Stomach (tissue), 4 donors: ENCODE data around the gene SLC12A3.

Experiments
- EP300 ChIP-seq: sonication (generic); formaldehyde crosslinking; IDR thresholded peaks from one replicate; pipeline ENCODE4 v1.6.1; 2017; ENCODE audit warnings: antibody characterized with exemption
- POLR2A ChIP-seq, 4 donors: fragments of 450-650 bp; IDR thresholded peaks; one replicate each; pipeline ENCODE4 v1.6.1; 2016; ENCODE audit warnings: antibody characterized with exemption in 4 of 4, control low read depth in 2 of 4, mild to moderate bottlenecking in 1 of 4, moderate library complexity in 1 of 4
- POLR2AphosphoS5 ChIP-seq, 3 donors: sonication (generic); formaldehyde crosslinking; IDR thresholded peaks; one replicate each; pipeline ENCODE4 v1.6.1; 2016; ENCODE audit warnings: antibody characterized with exemption in 3 of 3
- TF ChIP-seq, protein P1 (sequence below), 7 experiments: fragments of 450-650 bp in 4 of 7; fragments of 200-600 bp in 3 of 7; sonication (generic) in 3 of 7; IDR thresholded peaks; one replicate each; pipeline ENCODE4 v1.5.1; 2016 to 2019; ENCODE audit warnings: antibody characterized with exemption in 7 of 7, control low read depth in 2 of 7, mild to moderate bottlenecking in 1 of 7

DNA sequence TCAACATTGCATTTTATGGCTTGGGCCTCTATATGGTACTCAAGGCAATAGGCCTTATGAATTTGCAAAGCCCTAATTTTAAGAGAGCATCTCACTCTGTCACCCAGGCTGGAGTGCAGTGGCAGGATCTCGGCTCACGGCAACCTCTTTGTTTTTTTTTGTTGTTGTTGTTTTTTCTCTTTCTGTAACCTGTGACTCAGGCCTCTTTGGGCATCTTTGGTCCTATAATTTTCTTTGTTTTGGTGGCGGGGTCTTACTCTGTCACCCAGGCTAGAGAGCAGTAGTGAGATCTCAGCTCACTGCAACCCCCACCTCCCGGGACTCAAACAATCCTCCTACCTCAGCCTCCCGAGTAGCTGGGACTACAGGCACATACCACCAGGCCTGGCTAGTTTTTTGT lies 45.1 kb downstream of the SLC12A3 start:
- TF ChIP-seq, protein P1, sequence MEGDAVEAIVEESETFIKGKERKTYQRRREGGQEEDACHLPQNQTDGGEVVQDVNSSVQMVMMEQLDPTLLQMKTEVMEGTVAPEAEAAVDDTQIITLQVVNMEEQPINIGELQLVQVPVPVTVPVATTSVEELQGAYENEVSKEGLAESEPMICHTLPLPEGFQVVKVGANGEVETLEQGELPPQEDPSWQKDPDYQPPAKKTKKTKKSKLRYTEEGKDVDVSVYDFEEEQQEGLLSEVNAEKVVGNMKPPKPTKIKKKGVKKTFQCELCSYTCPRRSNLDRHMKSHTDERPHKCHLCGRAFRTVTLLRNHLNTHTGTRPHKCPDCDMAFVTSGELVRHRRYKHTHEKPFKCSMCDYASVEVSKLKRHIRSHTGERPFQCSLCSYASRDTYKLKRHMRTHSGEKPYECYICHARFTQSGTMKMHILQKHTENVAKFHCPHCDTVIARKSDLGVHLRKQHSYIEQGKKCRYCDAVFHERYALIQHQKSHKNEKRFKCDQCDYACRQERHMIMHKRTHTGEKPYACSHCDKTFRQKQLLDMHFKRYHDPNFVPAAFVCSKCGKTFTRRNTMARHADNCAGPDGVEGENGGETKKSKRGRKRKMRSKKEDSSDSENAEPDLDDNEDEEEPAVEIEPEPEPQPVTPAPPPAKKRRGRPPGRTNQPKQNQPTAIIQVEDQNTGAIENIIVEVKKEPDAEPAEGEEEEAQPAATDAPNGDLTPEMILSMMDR (IDR thresholded peaks at IDR 0.05): no peak
- TF ChIP-seq POLR2A (IDR thresholded peaks at IDR 0.05) (no peak), POLR2AphosphoS5 (IDR thresholded peaks at IDR 0.05) (no peak), EP300 (no peak)
